Spleen (tissue), 11 donors: ENCODE results near the gene MLKL. TPM values are rescaled to one million over a fixed set of nuclear protein-coding genes. Genes with fewer than 3 reads are reported as not detected.
A peak's percentile ranks its signal among the peaks of the same experiment; 100 is the strongest.

Experiments
- DNase-seq: peaks from one replicate; pipeline ENCODE4 v3.0.0-alpha.2; 2020
- H3K27ac ChIP-seq, 8 donors: fragments of 200-600 bp; sonication (generic) in 7 of 8; 1 replicate in 4 of 8; 2 replicates in 4 of 8; pipeline versions ENCODE4 v1.5.0 to v1.8.0; 2016 to 2021; ENCODE audit warnings: inconsistent platforms in 4 of 8, mild to moderate bottlenecking in 4 of 8, moderate library complexity in 1 of 8
- H3K27me3 ChIP-seq, 7 donors: fragments of 200-600 bp; sonication (generic) in 6 of 7; replicated peaks in 1 of 7; 1 replicate in 4 of 7; 2 replicates in 3 of 7; pipeline versions ENCODE4 v1.5.0 to v1.8.0; 2016 to 2021; ENCODE audit warnings: inconsistent platforms in 3 of 7, mild to moderate bottlenecking in 1 of 7
- H3K36me3 ChIP-seq, 6 donors: fragments of 200-600 bp; sonication (generic) in 5 of 6; 1 replicate in 4 of 6; 2 replicates in 2 of 6; pipeline versions ENCODE4 v1.5.0 to v1.8.0; 2016 to 2021; ENCODE audit warnings: inconsistent platforms in 2 of 6
- H3K4me1 ChIP-seq, 6 donors: fragments of 200-600 bp; sonication (generic) in 5 of 6; 1 replicate in 3 of 6; 2 replicates in 3 of 6; pipeline versions ENCODE4 v1.5.0 to v1.8.0; 2016 to 2021; ENCODE audit warnings: inconsistent platforms in 3 of 6
- H3K4me3 ChIP-seq, 8 donors: fragments of 200-600 bp; sonication (generic) in 7 of 8; 1 replicate in 4 of 8; 2 replicates in 4 of 8; pipeline versions ENCODE4 v1.5.0 to v1.8.0; 2016 to 2021; ENCODE audit warnings: inconsistent platforms in 4 of 8, mild to moderate bottlenecking in 4 of 8, moderate library complexity in 2 of 8
- H3K9me3 ChIP-seq, 8 donors: fragments of 200-600 bp; sonication (generic) in 7 of 8; 1 replicate in 4 of 8; 2 replicates in 4 of 8; pipeline versions ENCODE4 v1.5.0 to v1.8.0; 2016 to 2021; ENCODE audit warnings: inconsistent platforms in 4 of 8
- CTCF ChIP-seq, 11 experiments: fragments of 200-600 bp in 7 of 11; fragments of 450-650 bp in 4 of 11; sonication (generic) in 4 of 11; IDR thresholded peaks in 8 of 11; conservative IDR thresholded peaks in 3 of 11; 1 replicate in 7 of 11; 2 replicates in 4 of 11; pipeline versions ENCODE4 v1.4.0 to v1.8.0; 2016 to 2021; ENCODE audit warnings: antibody characterized with exemption in 11 of 11, inconsistent platforms in 4 of 11, mild to moderate bottlenecking in 1 of 11
- POLR2A ChIP-seq, 3 donors: fragments of 450-650 bp; IDR thresholded peaks; one replicate each; pipeline ENCODE4 v1.5.1; 2017; ENCODE audit warnings: antibody characterized with exemption in 3 of 3, mild to moderate bottlenecking in 1 of 3
- POLR2AphosphoS5 ChIP-seq, 3 donors: sonication (generic); formaldehyde crosslinking; IDR thresholded peaks; one replicate each; pipeline ENCODE4 v1.5.1; 2017; ENCODE audit warnings: antibody characterized with exemption in 3 of 3
- WGBS, 5 donors: extraction: QIAGEN DNeasy Blood & Tissue Kit in 3 of 5; methylation state at CpG; one replicate each; pipeline versions ENCODE4 v1.1.5 to v1.1.7; 2013 to 2018; 5-methylcytosine and 5-hydroxymethylcytosine counted together
- intact Hi-C: fragments of 100-400 bp; cut with DNase I; formaldehyde crosslinking; loops from one replicate; pipeline ENCODE4 v1.15.0; 2023; ENCODE audit warnings: low total_unique reads
- polyA plus RNA-seq, 3 donors: library from polyadenylated mRNA; stranded (reverse); fragments of 200-250 nt; gene quantifications; one replicate each; pipeline ENCODE4 v1.2.1, GENCODE V29; 2013
- total RNA-seq, 7 donors: library from RNA; depleted of rRNA in 3 of 7; stranded (reverse); fragments of >200 nt in 3 of 7; fragmentation: NEBNext Ultra II Directional in 4 of 7; extraction: Animal tissue kit (Norgen Biotek cat#: 25700) in 4 of 7; gene quantifications; one replicate each; pipeline versions ENCODE4 v1.1.0 to v1.2.1, GENCODE V29; 2016 to 2021
- donor health status: healthy with polysubstance abuse.
- donor health status: DM: no; HTN: no; CAD: no; lungs with moderate emphysema.
- donor health status: DM: no; HTN: no; CAD: no.
- donor health status: Bipolar disorder and iron deficiency.
- donor health status: healthy.
- donor health status: DM: no; HTN: no; CAD: no.
- donor health status: DM: yes; HTN: yes; CAD: no.

MLKL gene
- total and polyA plus RNA-seq, 10 donors: 21.4 to 69.6 (median 50.5) TPM

GRCh38 chr16:74666010-74666421 is 34.6 kb downstream of the MLKL start:
- no peak for DNase-seq
- TF ChIP-seq POLR2A (IDR thresholded peaks at IDR 0.05) (no peak), POLR2AphosphoS5 (IDR thresholded peaks at IDR 0.05) (no peak), CTCF (IDR thresholded peaks at IDR 0.05 in 8 of 11, conservative IDR thresholded peaks at IDR 0.05 in 3 of 11) (no peak)
- 7 to 11% (median 9%) methylated on average over 8 of the region's 8 CpGs for whole genome bisulfite sequencing, 5 donors

GRCh38 chr16:74661064-74661463 is 39.6 kb downstream of the MLKL start:
- Histone ChIP-seq H3K4me1 (peaks cover 6 to 99% (median 67%) of the 10 kb centered on the region in 6 donors), H3K27me3 (no peaks in the 10 kb centered on the region), H3K4me3 (no peak overlapping the region), H3K36me3 (peaks cover 0 to 95% (median 48%) of the 10 kb centered on the region in 6 donors), H3K9me3 (no peaks in the 10 kb centered on the region), H3K27ac (no peak overlapping the region)
- no peak for DNase-seq
- 94 to 97% (median 97%) methylated on average over 5 of the region's 5 CpGs for WGBS, 5 donors
- TF ChIP-seq POLR2AphosphoS5 (IDR thresholded peaks at IDR 0.05) (no peak), POLR2A (IDR thresholded peaks at IDR 0.05) (no peak), CTCF (IDR thresholded peaks at IDR 0.05 in 8 of 11, conservative IDR thresholded peaks at IDR 0.05 in 3 of 11) (no peak)
- intact Hi-C loops: no loop called here

More at GRCh38 chr16:74666010-74666421, 34.6 kb downstream of the MLKL start:
- Histone ChIP-seq H3K9me3 (no peaks in the 10 kb centered on the region), H3K36me3 (peaks cover 0 to 50% (median 26%) of the 10 kb centered on the region in 6 donors), H3K4me3 (peak overlapping the region; percentile 86 to 98 (median 94)), H3K4me1 (peaks cover 6 to 64% (median 40%) of the 10 kb centered on the region in 6 donors), H3K27ac (peak overlapping the region; percentile 67 to 91 (median 82)), H3K27me3 (no peaks in the 10 kb centered on the region)
- intact Hi-C loops: no loop called here

- 90 to 95% (median 94%) methylated on average over 4 of the region's 4 CpGs for WGBS, 5 donors
- Histone ChIP-seq H3K9me3 (no peaks in the 10 kb centered on the region), H3K4me3 (no peak overlapping the region), H3K27me3 (no peaks in the 10 kb centered on the region), H3K27ac (no peak overlapping the region), H3K36me3 (peaks cover 0 to 100% (median 50%) of the 10 kb centered on the region in 6 donors), H3K4me1 (peaks cover 2 to 99% (median 60%) of the 10 kb centered on the region in 6 donors)
- no peak for DNase-seq
- TF ChIP-seq POLR2AphosphoS5 (IDR thresholded peaks at IDR 0.05) (no peak), CTCF (IDR thresholded peaks at IDR 0.05 in 8 of 11, conservative IDR thresholded peaks at IDR 0.05 in 3 of 11) (no peak), POLR2A (IDR thresholded peaks at IDR 0.05) (no peak)
- intact Hi-C loops: no loop called here
Observed at GRCh38 chr16:74660383-74660782, 40.3 kb downstream of the MLKL start.

- H3K4me3 ChIP-seq: no peak overlapping the region
- peak overlapping the region in 1 of 8 donors; percentile 8 for H3K27ac ChIP-seq
- 90 to 97% (median 94%) methylated on average over 2 of the region's 2 CpGs for WGBS, 5 donors
- peaks cover 0 to 100% (median 53%) of the 10 kb centered on the region in 6 donors for H3K36me3 ChIP-seq
- peaks cover 0 to 94% (median 54%) of the 10 kb centered on the region in 6 donors for H3K4me1 ChIP-seq
- TF ChIP-seq POLR2AphosphoS5 (IDR thresholded peaks at IDR 0.05) (no peak), POLR2A (IDR thresholded peaks at IDR 0.05) (no peak), CTCF (IDR thresholded peaks at IDR 0.05 in 8 of 11, conservative IDR thresholded peaks at IDR 0.05 in 3 of 11) (no peak)
- no peaks in the 10 kb centered on the region for H3K27me3 ChIP-seq
- intact Hi-C loops: no loop called here
- DNase-seq: no peak
- no peaks in the 10 kb centered on the region for H3K9me3 ChIP-seq
Observed at GRCh38 chr16:74659041-74659440, 41.6 kb downstream of the MLKL start.
